GM18502 (cell line): Measurements from ENCODE around the gene MCCD1.
"Not testable (repeated sequence)": the region's sequence is repeated elsewhere in the genome, so short reads cannot be mapped to it uniquely, and the experiment has no call there.

Source experiments
- ATAC-seq: cut with Tn5 transposase; IDR thresholded peaks from one replicate; pipeline ENCODE4 v1.9.1; 2021; ENCODE audit warnings: mild to moderate bottlenecking; ENCODE audit not compliant: unreplicated experiment, poor library complexity

The MCCD1 gene

GRCh38 chr6:31541059-31541657, 12.4 kb downstream of the MCCD1 start:
- ATAC-seq, result no peak

- peak; percentile 69 for ATAC-seq
These were observed 13.1 kb downstream of the MCCD1 start, which contains the start of gene DDX39B for GRCh38 chr6:31541658-31542521. Gene DDX39B, minus strand, starts transcription at chr6:31542003. Its CDS starts 1,471 bp downstream, at chr6:31540532.

- ATAC-seq, result no peak
These were observed 14.9 kb downstream of the MCCD1 start for GRCh38 chr6:31543639-31544038.

- ATAC-seq, result no peak
These were observed 15.9 kb downstream of the MCCD1 start for GRCh38 chr6:31544676-31545075.

- no peak for ATAC-seq
These were observed 16.5 kb downstream of the MCCD1 start for GRCh38 chr6:31545291-31545690.

GRCh38 chr6:31546339-31546957, 17.7 kb downstream of the MCCD1 start, which contains the start of gene ATP6V1G2:
Gene ATP6V1G2, minus strand, starts transcription at chr6:31546608. Its CDS starts 49 bp downstream, at chr6:31546559.
- peak; percentile 44 for ATAC-seq

GRCh38 chr6:31546958-31547726, 18.4 kb downstream of the MCCD1 start, which contains the start of gene NFKBIL1:
Gene NFKBIL1, plus strand, starts transcription at chr6:31547608. Its CDS starts 87 bp downstream, at chr6:31547695.
- ATAC-seq, result peak; percentile 56

GRCh38 chr6:31547727-31548543, 19.2 kb downstream of the MCCD1 start:
- no peak for ATAC-seq

GRCh38 chr6:31548544-31548873, 19.7 kb downstream of the MCCD1 start:
- no peak for ATAC-seq

GRCh38 chr6:31551371-31551770, 22.6 kb downstream of the MCCD1 start:
- ATAC-seq, result not testable (repeated sequence)

GRCh38 chr6:31556307-31556706, 27.5 kb downstream of the MCCD1 start:
- ATAC-seq, result no peak

- no peak for ATAC-seq
These were observed 28.9 kb downstream of the MCCD1 start for GRCh38 chr6:31557443-31558317.

- no peak for ATAC-seq
These were observed 29.5 kb downstream of the MCCD1 start for GRCh38 chr6:31558318-31558625.

GRCh38 chr6:31558631-31559500, 30.1 kb downstream of the MCCD1 start:
- ATAC-seq, result peak; percentile 32

GRCh38 chr6:31559606-31559957, 30.8 kb downstream of the MCCD1 start:
- no peak for ATAC-seq

GRCh38 chr6:31559958-31560696, 31.4 kb downstream of the MCCD1 start:
- ATAC-seq, result peak; percentile 62

GRCh38 chr6:31560697-31561058, 31.9 kb downstream of the MCCD1 start:
- no peak for ATAC-seq
